ENCODE data around the gene ASB18.

ASB18 gene

GRCh38 chr2:236208019-236208926 is 55.9 kb downstream of the ASB18 start:
- no peak for DNase-seq (ENCODE audit: low read depth in 2 of 2)

GRCh38 chr2:236207472-236207871 is 56.7 kb downstream of the ASB18 start:
- DNase-seq (ENCODE audit: low read depth in 2 of 2) = no peak

- no peak for DNase-seq (ENCODE audit: low read depth in 2 of 2)
Observed at GRCh38 chr2:236205867-236206645, 58.1 kb downstream of the ASB18 start.

GRCh38 chr2:236204953-236205352 is 59.3 kb downstream of the ASB18 start:
- DNase-seq (ENCODE audit: low read depth in 2 of 2) = no peak

- no peak for DNase-seq (ENCODE audit: low read depth in 2 of 2)
Observed at GRCh38 chr2:236200378-236200777, 63.8 kb downstream of the ASB18 start.

- DNase-seq (ENCODE audit: low read depth in 2 of 2) = no peak
Observed at GRCh38 chr2:236196366-236196765, 67.8 kb downstream of the ASB18 start.

GRCh38 chr2:236195726-236196125 is 68.5 kb downstream of the ASB18 start:
- DNase-seq (ENCODE audit: low read depth in 2 of 2) = no peak

- no peak for DNase-seq (ENCODE audit: low read depth in 2 of 2)
Observed at GRCh38 chr2:236194786-236195185, 69.4 kb downstream of the ASB18 start.

- no peak for DNase-seq (ENCODE audit: low read depth in 2 of 2)
Observed at GRCh38 chr2:236193026-236193425, 71.2 kb downstream of the ASB18 start.

GRCh38 chr2:236190674-236191073 is 73.5 kb downstream of the ASB18 start:
- DNase-seq (ENCODE audit: low read depth in 2 of 2) = no peak

GRCh38 chr2:236184701-236185100 is 79.5 kb downstream of the ASB18 start:
- no peak for DNase-seq (ENCODE audit: low read depth in 2 of 2)

GRCh38 chr2:236180831-236181453 is 83.3 kb downstream of the ASB18 start:
- DNase-seq (ENCODE audit: low read depth in 2 of 2) = peak in 1 of 2 experiments; percentile 39

GRCh38 chr2:236180076-236180816 is 84.0 kb downstream of the ASB18 start:
- peak; percentile 53 to 55 for DNase-seq (ENCODE audit: low read depth in 2 of 2)

- no peak for DNase-seq (ENCODE audit: low read depth in 2 of 2)
Observed at GRCh38 chr2:236179236-236180075, 84.8 kb downstream of the ASB18 start.

GRCh38 chr2:236178890-236179235 is 85.3 kb downstream of the ASB18 start:
- DNase-seq (ENCODE audit: low read depth in 2 of 2) = no peak

- DNase-seq (ENCODE audit: low read depth in 2 of 2) = no peak
Observed at GRCh38 chr2:236177967-236178889, 86.0 kb downstream of the ASB18 start.

- DNase-seq (ENCODE audit: low read depth in 2 of 2) = no peak
Observed at GRCh38 chr2:236177604-236177966, 86.6 kb downstream of the ASB18 start.

- no peak for DNase-seq (ENCODE audit: low read depth in 2 of 2)
Observed at GRCh38 chr2:236176951-236177350, 87.3 kb downstream of the ASB18 start.

GRCh38 chr2:236176417-236176816 is 87.8 kb downstream of the ASB18 start:
- no peak for DNase-seq (ENCODE audit: low read depth in 2 of 2)

All from fibroblast of skin of left quadriceps (primary cell).